GM23338 (cell line): Measurements from ENCODE around the gene RIPOR3. TPM values are rescaled to one million over a fixed set of nuclear protein-coding genes. Genes with fewer than 3 reads are reported as not detected.

Experiments used
- ATAC-seq: fragments of 200-7000 bp; cut with Tn5 transposase; 3 replicates; pipeline ENCODE4 v1.9.1; 2020
- DNase-seq: peaks from one replicate; pipeline ENCODE4 v3.0.0-alpha.2; 2015; ENCODE audit warnings: low spot score
- H2AFZ ChIP-seq: fragments of 200-600 bp; sonication (generic); 2 replicates; pipeline ENCODE4 v1.8.0; 2016; ENCODE audit warnings: antibody characterized with exemption, mild to moderate bottlenecking, moderate library complexity
- H3F3A ChIP-seq: fragments of 200-600 bp; sonication (generic); replicated peaks from 2 replicates; pipeline ENCODE4 v1.8.0; 2017; ENCODE audit warnings: antibody characterized with exemption, mixed run types, low read depth
- H3K27ac ChIP-seq: fragments of 200-600 bp; sonication (generic); 2 replicates; pipeline ENCODE4 v1.6.1; 2016; ENCODE audit warnings: low read depth
- H3K27me3 ChIP-seq: fragments of 200-600 bp; sonication (generic); 2 replicates; pipeline ENCODE4 v1.8.0; 2016; ENCODE audit warnings: mild to moderate bottlenecking, mixed run types, moderate library complexity; ENCODE audit not compliant: insufficient read depth
- H3K36me3 ChIP-seq: fragments of 200-600 bp; sonication (generic); 2 replicates; pipeline ENCODE4 v1.8.0; 2016; ENCODE audit warnings: mild to moderate bottlenecking; ENCODE audit not compliant: insufficient read depth
- H3K4me1 ChIP-seq: fragments of 200-600 bp; sonication (generic); 2 replicates; pipeline ENCODE4 v1.8.0; 2016; ENCODE audit warnings: mild to moderate bottlenecking, moderate library complexity; ENCODE audit not compliant: insufficient read depth
- H3K4me2 ChIP-seq: fragments of 200-600 bp; sonication (generic); 2 replicates; pipeline ENCODE4 v1.7.1; 2017; ENCODE audit warnings: mixed run types
- H3K4me3 ChIP-seq: fragments of 200-600 bp; sonication (generic); 2 replicates; pipeline ENCODE4 v1.6.1; 2016; ENCODE audit warnings: mixed run types
- H3K79me2 ChIP-seq: fragments of 200-600 bp; sonication (generic); replicated peaks from 2 replicates; pipeline ENCODE4 v1.8.0; 2017; ENCODE audit warnings: mild to moderate bottlenecking; ENCODE audit not compliant: insufficient read depth
- H3K9me2 ChIP-seq: fragments of 200-600 bp; sonication (generic); 2 replicates; pipeline ENCODE4 v1.8.0; 2017; ENCODE audit not compliant: insufficient read depth
- H4K20me1 ChIP-seq: fragments of 200-600 bp; sonication (generic); replicated peaks from 2 replicates; pipeline ENCODE4 v1.8.0; 2017; ENCODE audit warnings: mild to moderate bottlenecking; ENCODE audit not compliant: insufficient read depth
- H3K27ac Mint-ChIP-seq: 2 replicates; pipeline ENCODE4 v1.8.0; 2020; ENCODE audit warnings: inconsistent platforms, mild to moderate bottlenecking, moderate library complexity, mixed read lengths
- H3K27me3 Mint-ChIP-seq: 3 replicates; pipeline ENCODE4 v1.8.0; 2022; ENCODE audit warnings: low read depth, mild to moderate bottlenecking, moderate library complexity, mixed read lengths, inconsistent platforms; ENCODE audit not compliant: insufficient read depth, poor library complexity
- H3K36me3 Mint-ChIP-seq: 3 replicates; pipeline ENCODE4 v1.8.0; 2021; ENCODE audit warnings: low read depth, mild to moderate bottlenecking, inconsistent platforms, moderate library complexity, mixed read lengths
- H3K4me1 Mint-ChIP-seq: 3 replicates; pipeline ENCODE4 v1.8.0; 2020; ENCODE audit warnings: mild to moderate bottlenecking, inconsistent platforms, mixed read lengths
- H3K4me3 Mint-ChIP-seq: 3 replicates; pipeline ENCODE4 v1.8.0; 2021; ENCODE audit warnings: moderate library complexity, mild to moderate bottlenecking, inconsistent platforms, mixed read lengths
- H3K9me3 Mint-ChIP-seq: 3 replicates; pipeline ENCODE4 v1.8.0; 2020; ENCODE audit warnings: moderate library complexity, mild to moderate bottlenecking, inconsistent platforms, mixed read lengths
- CREB1 ChIP-seq: fragments of 250-450 bp; sonication (Bioruptor Pico); IDR thresholded peaks from 2 replicates; pipeline ENCODE4 v1.5.0; 2020; ENCODE audit warnings: low read depth, mild to moderate bottlenecking, moderate library complexity
- CTCF ChIP-seq, 2 experiments: fragments of 200-600 bp in 1 of 2; sonication (generic) in 1 of 2; conservative IDR thresholded peaks; 2 replicates each; pipeline versions ENCODE4 v1.5.1 to v1.6.1; 2016 to 2017; ENCODE audit warnings: antibody characterized with exemption in 2 of 2, low read depth in 2 of 2, mild to moderate bottlenecking in 2 of 2, moderate library complexity in 1 of 2
- EZH2 ChIP-seq: fragments of 200-600 bp; sonication (generic); IDR thresholded peaks from one replicate; pipeline ENCODE4 v1.8.0; 2017; ENCODE audit warnings: antibody characterized with exemption, mild to moderate bottlenecking, low read depth; ENCODE audit not compliant: unreplicated experiment
- EZH2phosphoT487 ChIP-seq: fragments of 200-600 bp; sonication (generic); IDR thresholded peaks from one replicate; pipeline ENCODE4 v1.8.1; 2018; ENCODE audit warnings: antibody characterized with exemption; ENCODE audit not compliant: unreplicated experiment
- JUNB ChIP-seq: IDR thresholded peaks from one replicate; pipeline ENCODE4 v1.6.1; 2016; ENCODE audit warnings: antibody characterized with exemption; ENCODE audit not compliant: unreplicated experiment
- NANOG ChIP-seq: IDR thresholded peaks from 2 replicates; pipeline ENCODE4 v1.6.1; 2016; ENCODE audit warnings: antibody characterized with exemption, borderline replicate concordance
- POLR2AphosphoS5 ChIP-seq: IDR thresholded peaks from 2 replicates; pipeline ENCODE4 v1.6.1; 2016; ENCODE audit warnings: antibody characterized with exemption, low read depth
- REST ChIP-seq: IDR thresholded peaks from one replicate; pipeline ENCODE4 v1.6.1; 2018; ENCODE audit warnings: antibody characterized with exemption; ENCODE audit not compliant: unreplicated experiment
- STAT1 ChIP-seq: IDR thresholded peaks from one replicate; pipeline ENCODE4 v1.6.1; 2016; ENCODE audit warnings: antibody characterized with exemption; ENCODE audit not compliant: unreplicated experiment
- ZNF114 ChIP-seq: fragments of 250-450 bp; sonication (Bioruptor Pico); IDR thresholded peaks from 2 replicates; pipeline ENCODE4 v1.5.0; 2020; ENCODE audit warnings: mild to moderate bottlenecking, moderate library complexity
- ZNF331 ChIP-seq: fragments of 250-450 bp; sonication (Bioruptor Pico); IDR thresholded peaks from 2 replicates; pipeline ENCODE4 v1.5.0; 2020; ENCODE audit warnings: low read depth, mild to moderate bottlenecking, moderate library complexity
- ZNF462 ChIP-seq: fragments of 250-450 bp; sonication (Bioruptor Pico); IDR thresholded peaks from 2 replicates; pipeline ENCODE4 v1.5.0; 2020; ENCODE audit warnings: mild to moderate bottlenecking, moderate library complexity
- polyA plus RNA-seq: library from polyadenylated mRNA; unstranded; fragments of >200 nt; fragmentation: Nextera tagmentation; extraction: Ambion mirVana; gene quantifications from 2 replicates; pipeline ENCODE4 v1.2.1, GENCODE V29; 2016
- total RNA-seq: library from RNA; depleted of rRNA; stranded (reverse); fragments of >200 nt; shearing (Covaris generic); gene quantifications from 2 replicates; pipeline ENCODE4 v1.2.3, GENCODE V29; 2014
- TF ChIP-seq, protein P1 (sequence below): IDR thresholded peaks from 2 replicates; pipeline ENCODE4 v1.6.1; 2016; ENCODE audit warnings: antibody characterized with exemption

RIPOR3 gene
- total and polyA plus RNA-seq, 2 experiments from 2014 or later, result 4.9 to 6.3 TPM

- Mint-ChIP-seq H3K4me3 (no peak overlapping the region; the same call in 2 of the 3 replicates), H3K9me3 (peaks cover 33% of the 10 kb centered on the region), H3K27ac (peak overlapping the region; percentile 90), H3K36me3 (peaks cover 28% of the 10 kb centered on the region; the same call in 2 of the 3 replicates), H3K4me1 (peaks cover 31% of the 10 kb centered on the region), H3K27me3 (peaks cover 24% of the 10 kb centered on the region)
- peak; percentile 95 for DNase-seq
- Histone ChIP-seq H4K20me1 (no peaks in the 10 kb centered on the region), H3K79me2 (no peaks in the 10 kb centered on the region), H2AFZ (no peak overlapping the region; the same call in 1 of the 2 replicates), H3K4me2 (0 out of 2 replicates have a peak overlapping the region, but pooled peaks have one; percentile 23), H3K27ac (peak overlapping the region; percentile 93), H3F3A (0 out of 2 replicates have a peak, but pooled peaks cover 11% of the 10 kb centered on the region), H3K4me3 (no peak overlapping the region), H3K9me2 (no peaks in the 10 kb centered on the region), H3K4me1 (peaks cover 10% of the 10 kb centered on the region), H3K36me3 (peaks cover 5% of the 10 kb centered on the region; the same call in 1 of the 2 replicates), H3K27me3 (no peaks in the 10 kb centered on the region)
- TF ChIP-seq, protein P1, sequence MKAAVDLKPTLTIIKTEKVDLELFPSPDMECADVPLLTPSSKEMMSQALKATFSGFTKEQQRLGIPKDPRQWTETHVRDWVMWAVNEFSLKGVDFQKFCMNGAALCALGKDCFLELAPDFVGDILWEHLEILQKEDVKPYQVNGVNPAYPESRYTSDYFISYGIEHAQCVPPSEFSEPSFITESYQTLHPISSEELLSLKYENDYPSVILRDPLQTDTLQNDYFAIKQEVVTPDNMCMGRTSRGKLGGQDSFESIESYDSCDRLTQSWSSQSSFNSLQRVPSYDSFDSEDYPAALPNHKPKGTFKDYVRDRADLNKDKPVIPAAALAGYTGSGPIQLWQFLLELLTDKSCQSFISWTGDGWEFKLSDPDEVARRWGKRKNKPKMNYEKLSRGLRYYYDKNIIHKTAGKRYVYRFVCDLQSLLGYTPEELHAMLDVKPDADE, result no peak
- no peak for TF ChIP-seq CREB1 (CRISPR knock-in tag)
- no peak for TF ChIP-seq REST
- no peak for TF ChIP-seq STAT1
- no peak for TF ChIP-seq ZNF114 (CRISPR knock-in tag)
- no peak for TF ChIP-seq ZNF462 (CRISPR knock-in tag)
- TF ChIP-seq CTCF (conservative IDR thresholded peaks at IDR 0.05; ENCODE audit: low read depth in 2 of 2), result no peak
- TF ChIP-seq NANOG, result no peak
- TF ChIP-seq EZH2, result no peak
- no peak for TF ChIP-seq EZH2phosphoT487
- no peak for TF ChIP-seq ZNF331 (CRISPR knock-in tag)
- no peak for TF ChIP-seq JUNB
- no peak for TF ChIP-seq POLR2AphosphoS5
- ATAC-seq, result peak; percentile 71
These were observed 45.9 kb downstream of the RIPOR3 start for GRCh38 chr20:50645253-50646068.
